ENCODE results near the gene CATSPER4.

The CATSPER4 gene

DNA sequence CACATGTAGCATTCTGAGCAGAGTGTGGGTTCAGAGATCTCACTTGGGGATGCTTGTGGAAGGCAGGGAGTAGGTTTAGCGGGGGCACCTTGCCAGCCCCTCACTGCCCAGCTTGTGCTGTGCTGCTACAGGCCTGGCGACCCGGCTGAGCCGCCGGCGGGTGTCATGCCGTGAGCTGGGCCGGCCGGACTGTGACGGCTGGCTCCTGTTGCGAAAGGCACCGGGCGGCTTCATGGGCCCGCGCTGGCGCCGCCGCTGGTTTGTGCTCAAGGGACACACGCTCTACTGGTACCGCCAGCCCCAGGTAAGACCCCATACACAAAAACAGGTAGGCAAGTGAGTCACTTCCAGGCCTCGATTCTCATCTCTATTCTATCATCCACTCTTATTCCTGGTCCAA lies 5.5 kb upstream of the CATSPER4 start:
- H3K27ac ChIP-seq: no peak overlapping the region
- no peak overlapping the region for H3K4me3 ChIP-seq

DNA sequence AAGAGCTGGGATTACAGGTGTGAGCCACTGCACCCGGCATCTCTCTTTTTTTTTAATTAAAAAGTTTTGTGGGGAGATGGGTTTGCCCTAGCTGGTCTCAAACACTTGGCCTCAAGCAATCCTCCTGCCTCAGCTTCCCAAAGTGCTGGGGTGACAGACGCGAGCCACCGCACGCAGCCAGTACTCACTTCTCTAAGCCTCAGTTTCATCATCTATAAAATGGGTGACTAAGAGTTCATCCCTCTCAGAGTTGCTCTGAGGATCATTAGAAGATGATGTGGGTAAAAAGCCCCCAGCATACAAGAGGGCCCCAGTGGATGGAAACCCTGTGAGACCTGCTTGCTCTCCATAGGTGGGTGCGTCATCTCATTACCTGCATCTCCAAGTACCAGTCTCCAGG lies 2.5 kb upstream of the CATSPER4 start:
- Histone ChIP-seq H3K27ac (no peak overlapping the region), H3K4me3 (no peak overlapping the region)

DNA sequence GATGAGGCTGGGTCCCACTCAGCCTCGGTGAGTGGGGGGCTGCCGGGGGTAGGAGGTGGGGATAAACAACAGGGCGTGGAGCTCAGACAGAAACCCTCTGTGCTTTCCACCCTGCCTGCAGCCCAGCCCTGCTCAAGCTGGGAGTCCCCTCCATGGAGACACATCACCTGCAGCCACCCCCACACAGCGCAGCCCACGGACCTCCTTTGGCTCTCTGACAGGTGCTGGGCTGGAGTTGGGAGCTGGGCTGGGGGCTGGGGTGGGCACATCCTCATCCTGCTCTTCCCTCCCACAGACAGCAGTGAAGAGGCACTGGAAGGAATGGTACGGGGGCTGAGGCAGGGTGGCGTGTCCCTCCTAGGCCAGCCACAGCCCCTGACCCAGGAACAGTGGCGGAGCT lies 1.9 kb upstream of the CATSPER4 start:
- H3K4me3 ChIP-seq: no peak overlapping the region
- no peak overlapping the region for H3K27ac ChIP-seq

DNA sequence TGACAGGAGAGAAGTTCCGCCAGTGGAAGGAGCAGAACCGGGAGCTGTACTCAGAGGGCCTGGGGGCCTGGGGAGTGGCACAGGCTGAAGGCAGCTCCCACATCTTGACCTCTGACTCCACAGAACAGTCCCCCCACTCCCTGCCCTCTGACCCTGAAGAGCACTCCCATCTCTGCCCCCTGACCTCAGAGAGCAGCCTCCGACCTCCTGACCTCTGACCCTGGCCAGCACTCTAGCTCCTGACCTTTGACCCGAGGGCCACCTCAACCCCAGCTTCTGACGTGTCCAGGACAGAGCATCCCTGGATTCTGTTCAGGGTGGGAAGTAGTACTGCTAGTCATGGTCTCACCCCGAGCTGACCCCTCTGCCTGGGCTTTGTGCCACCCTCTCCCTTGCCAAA lies 1.1 kb upstream of the CATSPER4 start:
- H3K4me3 ChIP-seq: no peak overlapping the region
- no peak overlapping the region for H3K27ac ChIP-seq

DNA sequence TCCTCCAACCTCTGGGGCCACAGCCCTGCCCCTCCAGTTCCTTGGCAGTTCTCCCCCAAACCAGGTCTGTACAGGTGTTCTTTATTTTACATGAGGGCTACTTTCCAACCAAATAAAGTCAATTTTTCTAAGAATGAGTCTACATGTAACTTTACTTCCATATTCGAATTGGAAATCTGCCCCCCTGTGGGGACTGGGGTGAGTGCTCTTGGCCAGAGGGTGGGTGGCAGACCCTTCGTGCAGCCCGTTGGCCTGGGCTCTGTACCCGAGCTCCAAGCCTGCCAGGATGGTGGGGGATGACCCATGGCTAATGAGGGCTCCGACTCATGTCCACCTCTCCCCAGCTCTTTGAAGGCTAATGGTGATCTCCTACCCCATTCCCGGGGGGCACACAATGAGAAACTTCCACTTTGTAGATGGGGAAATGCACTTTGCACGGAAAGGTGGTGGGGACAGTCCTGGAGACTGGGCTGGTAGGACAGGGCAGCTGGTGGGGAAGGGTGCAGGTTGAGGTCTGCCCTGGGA lies 589 bp upstream of the CATSPER4 start:
- no peak overlapping the region for H3K4me3 ChIP-seq
- H3K27ac ChIP-seq: no peak overlapping the region

DNA sequence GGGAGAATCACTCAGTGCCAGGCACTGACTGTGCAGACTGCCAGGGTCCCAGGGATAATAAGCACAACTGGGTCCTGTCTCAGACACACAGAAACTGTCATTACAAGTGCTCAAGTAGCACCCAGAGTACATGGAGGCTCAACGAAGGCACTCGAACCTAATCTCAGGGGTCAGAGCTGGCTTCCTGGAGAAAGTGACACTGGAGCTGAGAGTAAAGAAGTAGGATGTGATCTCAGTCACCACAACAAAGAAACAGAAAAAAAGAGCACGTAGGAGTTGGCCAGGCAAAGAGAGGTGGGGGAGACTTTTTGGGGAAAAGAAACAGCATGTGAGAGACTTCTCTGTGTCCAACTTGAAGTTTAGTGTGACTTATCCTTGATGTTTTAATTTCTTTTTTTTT lies 1.3 kb downstream of the CATSPER4 start:
- no peak overlapping the region for H3K4me3 ChIP-seq
- H3K27ac ChIP-seq: no peak overlapping the region

DNA sequence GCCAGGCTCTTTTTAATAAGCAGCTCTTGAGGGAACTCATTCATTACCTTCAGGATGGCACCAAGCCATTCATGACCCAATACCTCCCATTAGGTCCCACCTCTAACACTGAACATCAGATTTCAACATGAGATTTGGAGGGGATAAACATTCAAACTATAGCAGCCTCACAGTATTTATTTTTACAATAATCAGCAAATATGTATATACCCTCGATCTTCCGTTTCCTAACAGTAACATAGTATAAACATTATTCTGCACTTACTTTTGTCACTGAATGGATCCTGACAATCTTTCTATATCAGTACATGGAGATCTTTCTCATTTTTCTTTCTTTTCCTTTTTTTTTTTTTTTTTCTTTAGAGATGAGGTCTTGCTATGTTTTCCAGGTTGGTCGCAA lies 5.4 kb downstream of the CATSPER4 start:
- H3K27ac ChIP-seq: no peak overlapping the region
- no peak overlapping the region for H3K4me3 ChIP-seq

DNA sequence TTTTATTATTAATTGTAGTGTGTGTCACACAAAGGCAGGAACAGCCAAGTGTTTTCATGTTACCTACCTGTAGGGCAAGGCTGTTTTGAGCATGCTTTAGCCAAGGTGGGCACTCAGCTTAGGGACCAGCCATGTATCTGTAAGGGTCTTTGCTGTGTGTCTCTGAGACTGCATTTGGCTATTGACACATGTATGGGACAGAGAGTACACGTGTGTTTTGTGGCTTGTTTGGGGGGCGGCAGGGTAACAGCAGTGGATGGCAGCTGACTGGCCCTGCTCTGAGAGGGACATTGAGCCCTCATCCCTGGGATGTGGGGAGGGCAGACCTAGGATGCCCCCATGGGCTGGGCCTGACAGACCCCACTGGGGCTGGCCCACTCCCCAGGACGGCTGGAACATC lies 6.9 kb downstream of the CATSPER4 start:
- no peak overlapping the region for H3K27ac ChIP-seq

DNA sequence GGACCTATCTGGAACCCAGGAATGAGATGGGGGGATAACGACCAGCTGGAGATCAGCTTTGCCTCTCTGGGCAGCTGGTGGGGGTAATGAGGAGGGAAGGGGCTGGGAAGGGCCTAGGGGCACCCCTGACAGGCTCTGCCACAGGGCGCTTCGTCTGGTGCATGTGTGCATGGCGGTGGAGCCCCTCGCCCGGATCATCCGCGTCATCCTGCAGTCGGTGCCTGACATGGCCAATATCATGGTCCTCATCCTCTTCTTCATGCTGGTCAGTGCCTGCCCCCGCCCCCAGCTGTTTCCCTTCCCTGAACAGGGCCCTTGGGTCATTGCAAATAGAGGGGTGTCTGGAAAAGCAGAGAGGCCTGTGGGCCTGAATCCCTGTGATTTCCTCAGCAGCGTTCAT lies 7.4 kb downstream of the CATSPER4 start:
- no peak overlapping the region for H3K27ac ChIP-seq
- no peak overlapping the region for H3K4me3 ChIP-seq

More for the DNA sequence above, 6.9 kb downstream of the CATSPER4 start:
- H3K4me3 ChIP-seq: no peak overlapping the region

DNA sequence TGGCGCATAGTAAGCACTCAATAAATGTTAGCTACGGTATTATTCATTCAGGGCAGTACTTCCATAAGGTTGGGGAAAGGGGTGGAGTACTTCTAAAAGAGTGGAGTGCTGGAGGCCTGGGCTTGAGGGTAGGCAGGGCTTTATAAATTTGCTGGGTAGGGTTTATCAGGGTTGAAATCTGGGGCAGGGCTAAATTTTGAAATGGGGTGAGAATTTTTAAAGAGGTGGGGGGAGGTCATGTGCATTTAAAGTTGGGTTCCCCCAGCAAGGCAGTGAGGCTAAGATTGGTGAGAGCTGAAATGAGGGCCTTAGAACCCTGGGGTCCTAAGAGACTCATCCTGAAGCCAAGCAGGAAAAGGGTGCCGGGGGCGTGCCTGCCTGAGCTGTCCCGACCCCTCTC lies 10.0 kb downstream of the CATSPER4 start:
- Histone ChIP-seq H3K4me3 (no peak overlapping the region), H3K27ac (no peak overlapping the region)

DNA sequence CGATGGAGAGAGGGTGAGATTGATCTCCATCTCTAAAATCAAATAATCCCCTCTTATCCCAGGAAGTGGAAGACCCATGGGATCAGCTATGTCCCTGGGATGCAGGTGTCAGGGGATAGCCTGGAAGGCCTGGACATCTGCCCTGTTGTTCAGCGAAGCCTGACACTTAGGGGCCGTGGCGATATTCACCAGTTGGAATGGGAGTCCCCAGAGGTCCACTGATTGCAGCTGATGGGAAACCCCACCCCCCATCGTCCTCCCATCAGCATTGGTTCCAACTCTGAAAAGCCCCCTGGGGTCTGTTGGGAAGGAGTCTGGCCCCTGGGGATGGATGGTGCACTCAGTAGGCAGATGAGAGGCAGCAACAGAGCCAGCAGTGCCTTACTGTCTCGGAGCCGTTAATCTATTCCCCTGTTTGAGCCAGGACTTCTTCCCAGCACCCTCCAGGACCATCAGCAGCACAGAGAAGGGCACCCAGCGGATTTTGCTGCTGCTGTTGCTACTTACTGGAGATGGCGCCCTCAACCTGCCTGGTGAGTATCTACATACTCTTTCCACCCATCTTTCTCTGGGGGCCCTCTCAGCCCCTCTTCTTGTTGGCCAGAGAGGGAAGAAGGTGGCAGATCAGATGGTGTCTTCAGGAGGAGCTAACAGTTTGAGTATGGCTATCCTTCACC lies 13.4 kb downstream of the CATSPER4 start:
- no peak overlapping the region for H3K27ac ChIP-seq

DNA sequence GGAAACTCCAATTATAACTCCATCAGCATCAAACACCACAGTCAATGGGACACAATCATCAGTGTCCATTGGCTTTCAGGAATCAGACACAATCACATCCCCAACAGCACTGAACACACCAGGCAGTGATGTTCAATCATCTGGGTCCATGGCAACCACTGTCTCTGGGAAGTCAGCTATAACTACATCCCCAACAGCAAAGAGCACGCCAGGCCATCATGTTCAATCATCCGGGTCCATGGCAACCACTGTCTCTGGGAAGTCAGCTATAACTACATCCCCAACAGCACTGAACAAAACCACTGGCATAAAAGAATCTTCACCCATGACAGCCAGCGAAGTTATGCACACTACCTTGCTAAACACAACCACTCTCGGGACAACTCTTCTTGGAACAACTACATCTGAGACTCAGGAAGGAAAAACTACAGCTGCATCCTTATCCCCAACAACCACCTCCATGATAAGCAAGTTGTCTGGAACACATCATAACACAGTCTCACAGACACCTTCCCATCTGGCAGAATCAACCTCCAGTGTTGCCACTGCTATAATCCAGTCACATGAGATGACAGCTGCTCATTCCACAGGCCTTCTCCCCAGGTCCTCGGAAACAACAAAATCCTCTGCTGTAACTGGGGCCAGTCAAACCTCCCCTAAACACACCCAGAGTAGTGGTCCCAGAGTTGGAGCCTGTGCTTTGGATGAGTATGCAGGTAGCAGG lies 19.9 kb downstream of the CATSPER4 start:
- Histone ChIP-seq H3K4me3 (no peak overlapping the region), H3K27ac (no peak overlapping the region)

More for the DNA sequence above, 13.4 kb downstream of the CATSPER4 start:
- no peak overlapping the region for H3K4me3 ChIP-seq

DNA sequence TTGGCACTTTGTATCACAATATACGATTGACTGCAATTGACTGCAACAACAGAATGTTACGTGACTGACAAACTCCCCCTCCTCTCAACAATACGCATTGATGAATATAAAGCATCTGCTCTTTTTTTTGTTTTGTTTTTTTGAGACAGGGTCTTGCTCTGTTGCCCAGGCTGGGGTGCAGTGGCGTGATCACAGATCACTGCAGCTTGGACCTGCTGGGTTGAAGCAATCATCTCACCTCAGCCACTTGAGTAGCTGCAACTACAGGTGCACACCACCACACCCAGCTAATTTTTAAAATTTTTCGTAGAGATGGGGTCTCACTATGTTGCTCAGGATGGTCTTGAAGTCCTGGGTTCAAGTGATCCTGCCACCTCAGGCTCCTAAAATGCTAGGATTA lies 22.3 kb downstream of the CATSPER4 start:
- no peak overlapping the region for H3K27ac ChIP-seq
- no peak overlapping the region for H3K4me3 ChIP-seq

DNA sequence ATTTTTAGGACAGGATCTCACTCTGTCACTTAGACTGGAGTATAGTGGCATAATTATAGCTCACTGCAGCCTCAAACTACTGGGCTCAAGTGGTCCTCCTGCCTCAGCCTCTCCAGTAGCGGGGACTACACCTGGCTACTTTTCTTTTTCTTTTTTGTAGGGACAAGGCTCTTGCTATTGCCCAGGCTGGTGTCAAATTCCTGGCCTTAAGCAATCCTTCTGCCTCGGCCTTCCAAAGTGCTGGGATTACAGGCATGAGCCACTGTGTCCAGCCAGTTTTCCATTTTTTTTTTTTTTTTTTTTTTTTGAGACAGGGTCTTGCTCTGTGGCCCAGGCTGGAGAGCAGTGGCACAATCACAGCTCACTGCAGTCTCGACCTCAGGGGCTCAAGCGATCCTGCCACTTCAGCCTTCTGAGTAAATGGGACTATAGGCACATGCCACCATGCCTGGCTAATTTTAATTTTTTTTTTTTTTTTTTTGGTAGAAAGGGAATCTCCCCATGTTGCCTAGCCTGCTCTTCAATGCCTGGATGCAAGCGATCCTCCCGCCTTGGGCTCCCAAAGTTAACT lies 23.0 kb downstream of the CATSPER4 start:
- H3K27ac ChIP-seq: no peak overlapping the region
- H3K4me3 ChIP-seq: no peak overlapping the region

DNA sequence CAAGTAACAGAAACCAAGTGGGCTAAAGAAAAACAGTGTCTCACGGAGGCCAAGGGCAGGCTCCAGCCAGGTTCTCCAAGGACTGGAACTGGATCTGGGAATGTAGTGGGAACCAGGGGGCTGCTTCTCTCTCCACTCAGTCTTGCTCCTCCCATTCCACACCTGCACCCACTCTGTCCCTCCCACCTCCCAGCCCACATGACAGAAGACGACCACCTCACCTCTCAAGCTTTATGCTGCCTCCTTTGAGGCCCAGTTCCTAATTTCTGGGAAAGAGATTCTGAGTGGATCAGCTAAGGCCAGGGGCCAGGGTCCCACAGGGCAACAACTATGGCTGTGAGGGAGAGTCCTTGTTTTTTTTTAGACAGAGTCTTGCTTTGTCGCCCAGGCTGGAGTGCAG lies 24.8 kb downstream of the CATSPER4 start:
- H3K27ac ChIP-seq: no peak overlapping the region

DNA sequence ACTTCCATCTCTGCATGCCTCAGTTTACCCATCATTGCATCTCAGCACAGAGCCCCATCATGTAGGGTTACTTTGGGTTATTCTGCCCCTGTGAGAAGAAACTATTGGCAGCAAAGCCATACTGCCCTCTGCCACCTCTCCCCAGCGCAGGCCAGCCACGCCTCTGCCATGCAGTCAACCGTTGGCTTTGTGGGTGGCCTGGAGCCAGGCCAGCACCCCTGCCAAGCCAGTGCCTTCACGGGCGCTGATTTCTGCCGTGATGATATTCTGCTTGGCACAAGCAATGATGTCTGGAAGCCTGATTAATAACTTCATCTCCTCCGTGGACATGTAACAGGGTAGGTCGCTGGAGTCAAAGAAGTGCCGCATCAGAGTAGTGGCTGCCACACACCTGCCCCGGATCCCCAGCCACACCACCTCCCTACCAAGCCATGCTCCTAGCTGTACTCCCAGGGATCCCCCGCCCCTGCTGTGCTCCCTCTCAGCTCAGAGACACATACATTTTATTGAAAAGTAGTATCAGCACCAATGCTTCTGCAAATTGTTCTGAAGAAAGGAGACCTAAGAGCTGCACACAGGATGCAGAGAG lies 28.6 kb downstream of the CATSPER4 start:
- no peak overlapping the region for H3K27ac ChIP-seq

More for the DNA sequence above, 24.8 kb downstream of the CATSPER4 start:
- no peak overlapping the region for H3K4me3 ChIP-seq

DNA sequence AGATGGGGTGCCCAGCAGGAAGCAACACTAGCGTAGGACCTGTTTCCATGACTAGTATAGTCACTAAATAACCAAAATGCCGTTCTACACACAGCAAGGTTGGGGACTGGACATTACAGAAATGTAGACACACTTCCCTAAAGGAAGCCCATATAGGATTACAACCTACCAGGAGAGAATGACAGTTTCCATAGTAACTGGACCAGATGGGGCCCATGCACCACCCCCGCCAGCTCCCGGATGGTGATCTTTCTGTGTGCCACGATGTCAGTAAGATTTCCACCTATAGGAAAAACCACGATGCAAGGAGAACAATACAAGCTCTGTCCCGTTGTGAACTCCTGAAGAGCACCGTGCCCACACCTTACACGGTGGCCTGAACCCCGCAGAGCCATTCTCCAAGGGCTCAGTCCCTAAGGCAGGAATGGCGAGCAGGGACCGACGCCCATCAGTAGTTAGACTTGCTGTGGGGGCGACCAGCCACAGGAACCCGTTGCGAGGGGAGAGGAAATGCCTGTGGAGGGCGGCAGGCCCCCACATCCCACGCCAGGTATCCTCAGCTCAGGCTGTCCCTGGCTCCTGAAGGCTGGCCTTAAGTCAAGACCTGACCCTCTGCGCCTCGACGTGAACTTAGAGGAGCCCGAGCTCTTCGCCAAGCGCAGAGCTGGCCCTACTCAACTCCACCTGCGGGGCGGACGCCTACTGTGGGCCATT lies 30.0 kb downstream of the CATSPER4 start:
- H3K4me3 ChIP-seq: no peak overlapping the region
- no peak overlapping the region for H3K27ac ChIP-seq

More for the DNA sequence above, 28.6 kb downstream of the CATSPER4 start:
- no peak overlapping the region for H3K4me3 ChIP-seq

DNA sequence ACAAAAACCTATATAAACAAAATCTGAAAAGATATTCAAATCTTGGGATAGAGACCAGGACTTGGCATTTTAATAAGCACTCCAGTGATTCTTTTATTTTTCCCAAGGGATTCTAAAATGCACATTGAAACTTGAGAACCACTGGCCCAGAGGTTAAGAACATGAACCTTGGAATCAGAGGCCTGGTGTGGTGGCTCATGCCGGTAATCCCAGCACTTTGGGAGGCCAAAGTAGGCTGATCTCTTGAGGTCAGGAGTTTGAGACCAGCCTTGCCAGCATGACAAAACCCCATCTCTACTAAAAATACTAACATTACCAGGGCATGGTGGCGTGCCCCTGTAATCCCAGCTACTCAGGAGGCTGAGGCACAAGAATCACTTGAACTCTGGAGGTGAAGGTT lies 30.7 kb downstream of the CATSPER4 start:
- no peak overlapping the region for H3K27ac ChIP-seq
- no peak overlapping the region for H3K4me3 ChIP-seq

DNA sequence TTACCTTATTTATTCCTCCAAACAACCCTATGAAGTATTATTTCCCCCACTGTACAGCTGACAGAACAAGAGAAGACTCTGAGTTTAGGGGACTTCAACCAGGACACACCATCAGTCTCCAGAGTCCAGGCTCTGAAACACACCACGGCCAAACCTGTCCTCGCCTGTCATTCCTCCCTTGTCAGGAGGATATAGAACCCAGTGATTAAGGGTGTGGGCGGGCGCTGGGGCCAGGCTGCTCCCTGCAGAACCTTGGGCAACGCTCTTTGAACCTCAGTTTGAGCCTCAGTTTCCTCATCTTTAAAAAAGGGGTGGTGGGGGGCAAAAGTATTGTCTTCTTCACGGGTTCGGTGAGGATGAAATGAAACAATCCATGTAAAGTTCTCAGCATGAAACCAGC lies 34.2 kb downstream of the CATSPER4 start:
- Histone ChIP-seq H3K4me3 (no peak overlapping the region), H3K27ac (no peak overlapping the region)
